Measurements from ENCODE around the gene ETV7. TPM values are rescaled to one million over a fixed set of nuclear protein-coding genes. Genes with fewer than 3 reads are reported as not detected.

ETV7 gene
- total and polyA plus RNA-seq, 2 experiments from 2014 or later, result 0.47 to 1.2 TPM

GRCh38 chr6:36361071-36361470 lies 26.4 kb downstream of the ETV7 start:
- no peak overlapping the region for H3K4me3 Mint-ChIP-seq
- Histone ChIP-seq H3K4me1 (ENCODE audit: insufficient read depth) (no peaks in the 10 kb centered on the region), H3K27me3 (ENCODE audit: insufficient read depth) (no peaks in the 10 kb centered on the region), H2AFZ (peak overlapping the region; percentile 77; the same call in 1 of the 2 replicates), H3K79me2 (replicated peaks; ENCODE audit: insufficient read depth) (no peaks in the 10 kb centered on the region), H3F3A (replicated peaks; ENCODE audit: low read depth) (no peaks in the 10 kb centered on the region), H3K4me3 (no peak overlapping the region), H3K27ac (ENCODE audit: low read depth) (no peak overlapping the region), H3K4me2 (no peak overlapping the region), H4K20me1 (replicated peaks; ENCODE audit: insufficient read depth) (no peaks in the 10 kb centered on the region), H3K9me2 (ENCODE audit: insufficient read depth) (no peaks in the 10 kb centered on the region), H3K36me3 (ENCODE audit: insufficient read depth) (no peaks in the 10 kb centered on the region)
- DNase-seq (ENCODE audit: low spot score), result no peak
- TF ChIP-seq ZNF462 (CRISPR knock-in tag; IDR thresholded peaks at IDR 0.05), result no peak
- TF ChIP-seq POLR2AphosphoS5 (IDR thresholded peaks at IDR 0.05; ENCODE audit: low read depth), result no peak
- no peak for TF ChIP-seq ZNF331 (CRISPR knock-in tag; IDR thresholded peaks at IDR 0.05; ENCODE audit: low read depth)
- no peak for TF ChIP-seq STAT1 (IDR thresholded peaks at IDR 0.05; ENCODE audit: unreplicated experiment)
- no peak for TF ChIP-seq EZH2phosphoT487 (IDR thresholded peaks at IDR 0.05; ENCODE audit: unreplicated experiment)
- TF ChIP-seq JUNB (IDR thresholded peaks at IDR 0.05; ENCODE audit: unreplicated experiment), result no peak
- TF ChIP-seq NANOG (IDR thresholded peaks at IDR 0.05; ENCODE audit: borderline replicate concordance), result no peak
- no peak for TF ChIP-seq EZH2 (IDR thresholded peaks at IDR 0.05; ENCODE audit: low read depth, unreplicated experiment)
- no peak for TF ChIP-seq CREB1 (CRISPR knock-in tag; IDR thresholded peaks at IDR 0.05; ENCODE audit: low read depth)
- H3K9me3 Mint-ChIP-seq, result no peaks in the 10 kb centered on the region; the same call in 2 of the 3 replicates
- no peaks in the 10 kb centered on the region for H3K27me3 Mint-ChIP-seq (ENCODE audit: insufficient read depth, low read depth, poor library complexity)
- no peaks in the 10 kb centered on the region for H3K4me1 Mint-ChIP-seq
- H3K36me3 Mint-ChIP-seq (ENCODE audit: low read depth), result no peaks in the 10 kb centered on the region; the same call in 2 of the 3 replicates
- ATAC-seq, result no peak
- H3K27ac Mint-ChIP-seq, result no peak overlapping the region
